AG10803 (cell line): ENCODE results near the gene FARS2.

Source experiments
- DNase-seq: peaks from one replicate; pipeline ENCODE4 v3.0.0; 2010; ENCODE audit warnings: low read depth
- H3K4me3 ChIP-seq: 2 replicates; pipeline ENCODE4 v1.5.1; 2011; ENCODE audit warnings: mild to moderate bottlenecking, low read length, control low read depth
- TF ChIP-seq, protein P1 (sequence below): conservative IDR thresholded peaks from 2 replicates; pipeline ENCODE4 v1.5.1; 2011; ENCODE audit warnings: mild to moderate bottlenecking, low read length, control low read depth, inconsistent platforms

The FARS2 gene

DNA sequence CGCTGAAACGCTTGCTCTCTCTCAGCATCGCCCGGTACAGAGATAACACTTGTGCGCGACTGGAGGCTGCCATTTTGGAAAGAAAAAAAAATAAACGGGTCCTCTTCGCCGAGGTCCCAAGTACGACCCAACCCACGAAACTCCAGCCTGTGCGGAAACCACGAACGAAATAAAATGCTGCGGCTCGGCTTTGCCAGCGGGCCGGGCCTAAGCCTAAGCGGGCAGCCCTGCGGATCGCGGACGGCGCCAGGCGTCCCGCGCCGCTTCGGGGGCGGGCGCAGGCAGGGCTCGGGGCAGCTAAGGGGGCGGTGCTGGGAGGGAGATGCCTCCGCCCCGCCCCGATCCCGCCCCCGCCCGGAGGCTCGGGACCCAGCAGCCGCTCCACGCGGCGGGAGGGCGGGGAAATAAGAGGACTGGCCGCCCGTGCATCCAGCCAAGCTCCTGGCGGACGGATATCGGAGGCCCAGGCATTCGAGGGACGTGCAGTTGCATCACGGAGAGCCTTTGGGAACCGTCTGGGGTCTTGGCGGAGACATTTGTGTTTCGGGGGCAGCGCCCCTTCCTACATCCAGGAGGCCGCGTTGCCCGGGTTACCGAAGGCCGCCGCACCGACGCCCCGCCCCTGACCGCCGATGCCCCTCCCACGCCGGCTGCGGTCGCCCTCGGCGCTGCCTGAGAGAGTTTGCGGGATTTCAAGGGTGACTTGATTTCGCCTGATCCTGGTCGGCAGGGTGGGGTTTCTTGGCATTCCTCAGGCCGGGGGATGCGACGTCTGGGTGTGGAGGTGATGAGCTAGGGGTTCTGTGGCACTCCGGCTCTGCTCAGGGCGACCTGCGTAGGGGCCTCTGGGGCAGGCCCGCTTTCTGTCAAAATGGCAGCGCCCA lies at the start of gene FARS2, which contains the start of gene LYRM4:
Gene FARS2, plus strand, starts transcription at position 853 of the 884 bp plus-strand sequence.
Gene LYRM4, minus strand, starts transcription at position 290 of the 884 bp plus-strand sequence. Its CDS starts 217 bp downstream, at position 73.
- peak; percentile 86 for DNase-seq
- TF ChIP-seq, protein P1, sequence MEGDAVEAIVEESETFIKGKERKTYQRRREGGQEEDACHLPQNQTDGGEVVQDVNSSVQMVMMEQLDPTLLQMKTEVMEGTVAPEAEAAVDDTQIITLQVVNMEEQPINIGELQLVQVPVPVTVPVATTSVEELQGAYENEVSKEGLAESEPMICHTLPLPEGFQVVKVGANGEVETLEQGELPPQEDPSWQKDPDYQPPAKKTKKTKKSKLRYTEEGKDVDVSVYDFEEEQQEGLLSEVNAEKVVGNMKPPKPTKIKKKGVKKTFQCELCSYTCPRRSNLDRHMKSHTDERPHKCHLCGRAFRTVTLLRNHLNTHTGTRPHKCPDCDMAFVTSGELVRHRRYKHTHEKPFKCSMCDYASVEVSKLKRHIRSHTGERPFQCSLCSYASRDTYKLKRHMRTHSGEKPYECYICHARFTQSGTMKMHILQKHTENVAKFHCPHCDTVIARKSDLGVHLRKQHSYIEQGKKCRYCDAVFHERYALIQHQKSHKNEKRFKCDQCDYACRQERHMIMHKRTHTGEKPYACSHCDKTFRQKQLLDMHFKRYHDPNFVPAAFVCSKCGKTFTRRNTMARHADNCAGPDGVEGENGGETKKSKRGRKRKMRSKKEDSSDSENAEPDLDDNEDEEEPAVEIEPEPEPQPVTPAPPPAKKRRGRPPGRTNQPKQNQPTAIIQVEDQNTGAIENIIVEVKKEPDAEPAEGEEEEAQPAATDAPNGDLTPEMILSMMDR, result no peak
- peak within 1 kb of the TSS; percentile 91 for H3K4me3 ChIP-seq

DNA sequence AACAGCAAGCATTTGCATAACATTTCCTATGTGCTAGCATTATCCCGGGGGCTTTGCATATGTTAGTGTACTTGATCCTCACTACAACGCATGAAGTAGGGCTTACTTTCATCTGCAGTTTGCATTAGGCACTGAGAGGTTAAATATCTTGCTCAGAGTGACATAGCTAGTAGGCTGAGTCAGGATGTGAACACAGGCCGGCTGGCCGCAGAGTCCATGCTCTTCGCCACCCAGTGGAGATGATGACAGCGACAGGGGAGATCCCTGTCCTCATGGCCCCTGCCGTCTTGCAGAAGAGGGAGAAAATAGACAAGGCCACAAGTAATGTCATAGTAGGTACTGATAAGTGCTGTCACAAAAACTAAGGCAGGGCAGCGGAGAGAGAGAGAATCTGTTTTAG lies 47.5 kb upstream of the FARS2 start:
- peak; percentile 48 for DNase-seq
- TF ChIP-seq, protein P1, result peak; percentile 33
- H3K4me3 ChIP-seq, result no peak overlapping the region

DNA sequence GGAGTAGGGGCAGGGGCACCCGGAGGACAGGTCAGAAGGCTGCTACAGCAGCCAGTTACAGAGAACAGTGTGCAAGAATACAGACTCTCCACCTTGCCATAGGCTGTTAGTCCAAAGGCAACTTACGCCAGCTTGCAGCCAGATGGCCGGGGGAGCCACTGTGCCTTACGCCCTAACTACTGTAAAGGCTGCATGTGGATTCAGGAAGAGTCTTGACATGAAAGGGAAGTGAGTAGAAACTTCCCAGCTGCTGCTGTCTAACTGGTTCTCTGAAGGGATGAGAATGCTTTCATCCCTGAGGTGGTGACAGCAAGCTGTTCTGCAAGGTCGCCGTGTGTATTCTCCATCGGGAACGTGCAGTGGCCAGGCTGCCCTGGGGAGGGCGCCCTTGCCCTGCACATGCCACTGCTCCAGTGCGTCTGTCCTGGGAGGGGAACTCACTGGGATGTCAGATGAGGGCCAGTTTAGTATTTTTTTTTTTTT lies 46.7 kb upstream of the FARS2 start:
- H3K4me3 ChIP-seq, result no peak overlapping the region
- TF ChIP-seq, protein P1, result peak; percentile 50
- peak; percentile 55 for DNase-seq

DNA sequence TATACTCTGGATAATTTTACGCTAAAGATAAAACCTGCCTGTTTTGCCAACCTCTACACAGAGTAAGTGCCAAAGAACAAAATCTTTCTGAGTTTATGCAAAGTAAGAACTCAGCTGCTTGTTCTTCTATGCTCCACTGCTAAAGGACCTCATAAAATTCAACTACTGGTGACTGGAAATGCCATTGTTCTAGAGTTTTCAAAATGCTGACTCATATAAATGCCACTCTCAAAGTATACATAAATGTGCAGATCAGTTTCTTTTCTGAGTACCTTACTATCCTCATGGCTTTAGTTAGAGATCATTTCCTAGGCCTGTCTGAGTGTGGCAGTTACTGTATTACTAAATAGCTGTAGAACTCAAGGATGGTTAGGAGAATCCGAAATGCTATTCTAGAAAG lies 46.2 kb upstream of the FARS2 start:
- H3K4me3 ChIP-seq, result no peak overlapping the region
- DNase-seq, result no peak
- TF ChIP-seq, protein P1, result no peak

DNA sequence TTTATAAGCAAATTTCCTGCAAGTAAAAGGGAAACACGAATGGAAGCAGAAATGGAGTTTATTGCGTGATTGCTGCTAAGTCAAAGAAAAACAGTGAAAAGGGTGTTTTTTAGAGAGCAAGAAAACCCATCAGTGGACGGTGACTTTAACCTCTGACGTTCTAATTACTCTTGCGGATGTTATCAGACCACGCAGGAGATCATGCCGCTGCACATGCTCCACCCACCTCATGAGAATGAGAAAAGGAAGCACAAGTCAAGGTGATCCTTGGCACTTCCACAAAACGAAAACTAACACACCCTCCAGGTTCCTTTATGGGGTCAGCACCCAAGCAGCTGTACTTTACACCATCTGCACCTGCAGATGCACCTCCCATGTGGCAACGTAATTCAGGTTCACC lies 45.5 kb upstream of the FARS2 start:
- no peak for DNase-seq
- TF ChIP-seq, protein P1, result no peak
- no peak overlapping the region for H3K4me3 ChIP-seq

DNA sequence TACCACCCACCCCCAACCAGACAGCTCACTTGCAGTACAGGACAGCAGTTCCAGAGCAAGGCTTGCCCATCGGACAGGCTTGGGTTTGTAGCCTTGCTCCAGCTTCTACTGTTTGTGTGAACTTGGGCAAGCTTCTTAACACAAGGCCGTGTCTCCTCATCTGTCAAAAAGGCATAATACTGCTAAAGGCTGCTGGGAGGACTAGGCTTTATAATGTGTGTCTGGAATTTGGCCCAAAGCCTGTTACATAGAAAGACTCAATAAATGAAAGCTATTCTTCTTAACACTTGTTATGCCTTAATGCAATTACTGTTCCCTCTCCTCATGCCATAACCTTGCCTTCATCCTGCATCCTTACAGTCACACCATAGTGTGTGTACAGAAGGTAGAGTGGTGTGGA lies 44.0 kb upstream of the FARS2 start:
- no peak overlapping the region for H3K4me3 ChIP-seq
- TF ChIP-seq, protein P1, result no peak
- no peak for DNase-seq
